HCT116 (cell line): ENCODE results near the gene TMEM51. TPM values are rescaled to one million over a fixed set of nuclear protein-coding genes. Genes with fewer than 3 reads are reported as not detected.

Experiments
- ATAC-seq: fragments of 200-7000 bp; cut with Tn5 transposase; 2 replicates; pipeline ENCODE4 v1.9.1; 2020; ENCODE audit warnings: mild to moderate bottlenecking, moderate library complexity
- BruUV-seq: library from RNA; stranded (reverse); fragments of 400-500 nt; replicated peaks from 2 replicates; lab custom pipeline; 2021; lab: Mats Ljungman, UMichigan
- CTCF ChIA-PET: fragments of 300-600 bp; sonication (Branson Sonifier 250); formaldehyde crosslinking; loops from one replicate; lab custom pipeline; 2021; ENCODE audit warnings: antibody characterized with exemption; lab: Charles Lee
- POLR2A ChIA-PET: fragments of 300-600, 350-600 bp; sonication (Branson Sonifier 250); formaldehyde crosslinking; loops from one replicate; lab custom pipeline; 2021; ENCODE audit warnings: antibody characterized with exemption; lab: Charles Lee
- RAD21 ChIA-PET, 2 experiments: fragments of 300-600 bp; sonication (Branson Sonifier 250); formaldehyde crosslinking; loops; one replicate each; lab custom pipeline; 2023; ENCODE audit warnings: low total read pairs in 2 of 2; ENCODE audit not compliant: uncharacterized antibody in 2 of 2, unreplicated experiment in 2 of 2, low non-redundant PET in 1 of 2; lab: Charles Lee
- DNase-seq: peaks from one replicate; pipeline ENCODE4 v3.0.0-alpha.2; 2010; ENCODE audit warnings: low read depth, low spot score
- H2AFZ ChIP-seq: fragments of 200-600 bp; shearing (Covaris generic), sonication (generic); 2 replicates; pipeline ENCODE4 v1.6.1; 2017; ENCODE audit warnings: low read depth, mixed run types, mixed read lengths, antibody characterized with exemption, low read length; ENCODE audit not compliant: poor library complexity, severe bottlenecking
- H3K27ac ChIP-seq: 2 replicates; pipeline ENCODE4 v1.5.1; 2012; ENCODE audit warnings: low read depth, low read length
- H3K27me3 ChIP-seq: fragments of 200-600 bp; sonication (generic); 2 replicates; pipeline ENCODE4 v1.6.1; 2016; ENCODE audit warnings: mixed run types, low read length, mixed read lengths; ENCODE audit not compliant: insufficient read depth
- H3K36me3 ChIP-seq, 2 experiments: fragments of 200-500 bp in 1 of 2; fragments of 200-600 bp in 1 of 2; sonication (Bioruptor generic) in 1 of 2; sonication (generic) in 1 of 2; 2 replicates each; pipeline versions ENCODE4 v1.5.1 to v1.6.1; 2014 to 2016; ENCODE audit warnings: low read length in 2 of 2, inconsistent platforms in 1 of 2, mixed read lengths in 1 of 2, mixed run types in 1 of 2; ENCODE audit not compliant: insufficient read depth in 2 of 2, control insufficient read depth in 1 of 2
- H3K4me1 ChIP-seq, 2 experiments: fragments of 200-600 bp in 1 of 2; sonication (generic) in 1 of 2; 2 replicates each; pipeline versions ENCODE4 v1.5.1 to v1.6.1; 2012 to 2017; ENCODE audit warnings: low read length in 2 of 2, inconsistent platforms in 1 of 2, mild to moderate bottlenecking in 1 of 2, mixed read lengths in 1 of 2, mixed run types in 1 of 2, moderate library complexity in 1 of 2; ENCODE audit not compliant: insufficient read depth in 2 of 2, control insufficient read depth in 1 of 2
- H3K4me2 ChIP-seq: fragments of 200-600 bp; sonication (generic); 2 replicates; pipeline ENCODE4 v1.6.1; 2017; ENCODE audit warnings: mixed run types, low read length, mixed read lengths
- H3K4me3 ChIP-seq, 2 experiments: fragments of 200-600 bp in 1 of 2; sonication (generic) in 1 of 2; replicated peaks in 1 of 2; 2 replicates each; pipeline ENCODE4 v1.5.1; 2011 to 2016; ENCODE audit warnings: low read length in 2 of 2, control low read depth in 1 of 2, low read depth in 1 of 2, mild to moderate bottlenecking in 1 of 2, mixed read lengths in 1 of 2, mixed run types in 1 of 2
- H3K79me2 ChIP-seq: fragments of 200-600 bp; sonication (generic); 2 replicates; pipeline ENCODE4 v1.6.1; 2017; ENCODE audit warnings: mild to moderate bottlenecking, mixed run types, low read length, moderate library complexity, mixed read lengths; ENCODE audit not compliant: insufficient read depth
- H3K9ac ChIP-seq: fragments of 200-600 bp; sonication (generic); 2 replicates; pipeline ENCODE4 v1.6.1; 2016; ENCODE audit warnings: low read length, mixed read lengths
- H3K9me2 ChIP-seq: fragments of 200-600 bp; sonication (generic), shearing (Covaris generic); 2 replicates; pipeline ENCODE4 v1.6.1; 2017; ENCODE audit warnings: mixed run types, mild to moderate bottlenecking, moderate library complexity; ENCODE audit not compliant: insufficient read depth
- H3K9me3 ChIP-seq, 2 experiments: fragments of 200-500 bp in 1 of 2; fragments of 200-600 bp in 1 of 2; sonication (Bioruptor generic) in 1 of 2; sonication (generic) in 1 of 2; 2 replicates each; pipeline ENCODE4 v1.6.1; 2014 to 2017; ENCODE audit warnings: low read length in 2 of 2, mixed read lengths in 2 of 2, inconsistent platforms in 1 of 2, low read depth in 1 of 2, mild to moderate bottlenecking in 1 of 2, mixed run types in 1 of 2, moderate library complexity in 1 of 2; ENCODE audit not compliant: control insufficient read depth in 1 of 2, insufficient read depth in 1 of 2
- H4K20me1 ChIP-seq: fragments of 200-600 bp; sonication (generic), shearing (Covaris generic); 2 replicates; pipeline ENCODE4 v1.6.1; 2017; ENCODE audit warnings: mixed run types, mild to moderate bottlenecking, moderate library complexity; ENCODE audit not compliant: insufficient read depth
- CBX3 ChIP-seq: IDR thresholded peaks from 2 replicates; pipeline ENCODE4 v1.6.1; 2012; ENCODE audit warnings: low read depth
- POLR2A ChIP-seq: IDR thresholded peaks from 2 replicates; pipeline ENCODE4 v1.7.0; 2011; ENCODE audit warnings: borderline replicate concordance; ENCODE audit not compliant: insufficient read depth, insufficient read length; ENCODE audit errors: extremely low read depth
- TCF7L2 ChIP-seq: IDR thresholded peaks from 2 replicates; pipeline ENCODE4 v1.7.0; 2011; ENCODE audit warnings: borderline replicate concordance, inconsistent platforms; ENCODE audit not compliant: insufficient read depth, insufficient read length; ENCODE audit errors: extremely low read depth
- intact Hi-C: fragments of 100-400 bp; cut with micrococcal nuclease; formaldehyde crosslinking; loops from 2 replicates; pipeline ENCODE4 v1.10.0; 2022
- total RNA-seq: library from RNA; stranded (reverse); gene quantifications from one replicate; pipeline ENCODE4 v1.2.1, GENCODE V29; 2021; ENCODE audit not compliant: unreplicated experiment
- TF ChIP-seq, protein P1 (sequence below), 3 experiments: fragments of 200-600 bp in 1 of 3; sonication (generic) in 1 of 3; IDR thresholded peaks in 2 of 3; conservative IDR thresholded peaks in 1 of 3; 2 replicates each; pipeline ENCODE4 v1.5.1; 2012 to 2017; ENCODE audit warnings: low read depth in 2 of 3, low read length in 2 of 3, antibody characterized with exemption in 1 of 3, borderline replicate concordance in 1 of 3, control low read depth in 1 of 3, mild to moderate bottlenecking in 1 of 3, mixed read lengths in 1 of 3, mixed run types in 1 of 3, moderate library complexity in 1 of 3; ENCODE audit not compliant: insufficient read depth in 1 of 3

The TMEM51 gene
- total RNA-seq, 1 experiment from 2014 or later, result 16.6 TPM

DNA sequence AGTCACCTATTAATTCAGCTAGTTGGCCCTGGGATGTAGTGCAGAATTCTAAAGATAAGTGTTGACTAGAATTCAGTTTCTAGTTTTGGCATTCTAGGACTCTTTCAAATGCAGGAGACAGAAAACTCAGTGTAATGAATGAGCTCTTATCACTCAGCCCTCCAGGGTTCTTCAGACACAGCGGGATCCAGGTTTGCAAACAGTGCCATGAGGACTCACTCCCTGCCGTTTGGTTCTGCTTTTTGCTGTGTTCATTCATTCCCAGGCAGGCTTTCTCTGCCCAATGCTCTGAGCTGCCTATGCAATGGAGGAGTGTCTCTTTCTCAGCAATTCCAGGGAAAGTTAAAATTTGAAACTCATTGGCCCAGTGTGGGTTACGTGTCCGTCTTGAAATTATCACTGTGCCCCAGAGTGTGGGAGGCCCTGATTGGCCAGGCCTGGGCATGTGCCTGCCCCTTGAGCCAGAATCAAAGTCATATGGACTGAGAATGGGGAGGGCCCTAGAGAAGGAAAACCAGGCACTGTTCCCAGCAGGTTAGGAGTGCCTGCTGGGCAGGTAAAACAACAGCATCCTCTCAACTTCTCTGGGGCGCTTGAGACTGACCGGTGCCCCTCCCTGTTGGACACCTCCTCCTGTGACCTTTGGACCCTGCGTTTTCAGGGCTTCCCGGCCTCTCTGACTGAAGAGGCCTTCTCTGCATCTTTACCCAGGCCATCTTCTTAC lies 43.4 kb downstream of the TMEM51 start:
- CTCF ChIA-PET, result interaction anchor here (2.3 kb wide), 1 partner anchor 45 kb away, joined by 7 read pairs; no protein-coding TSS in a partner anchor
- Histone ChIP-seq H3K4me2 (peak overlapping the region; percentile 14; the same call in 1 of the 2 replicates), H3K79me2 (peaks cover 66% of the 10 kb centered on the region)
- TF ChIP-seq CBX3 (no peak), TCF7L2 (no peak), POLR2A (no peak)
- TF ChIP-seq, protein P1, sequence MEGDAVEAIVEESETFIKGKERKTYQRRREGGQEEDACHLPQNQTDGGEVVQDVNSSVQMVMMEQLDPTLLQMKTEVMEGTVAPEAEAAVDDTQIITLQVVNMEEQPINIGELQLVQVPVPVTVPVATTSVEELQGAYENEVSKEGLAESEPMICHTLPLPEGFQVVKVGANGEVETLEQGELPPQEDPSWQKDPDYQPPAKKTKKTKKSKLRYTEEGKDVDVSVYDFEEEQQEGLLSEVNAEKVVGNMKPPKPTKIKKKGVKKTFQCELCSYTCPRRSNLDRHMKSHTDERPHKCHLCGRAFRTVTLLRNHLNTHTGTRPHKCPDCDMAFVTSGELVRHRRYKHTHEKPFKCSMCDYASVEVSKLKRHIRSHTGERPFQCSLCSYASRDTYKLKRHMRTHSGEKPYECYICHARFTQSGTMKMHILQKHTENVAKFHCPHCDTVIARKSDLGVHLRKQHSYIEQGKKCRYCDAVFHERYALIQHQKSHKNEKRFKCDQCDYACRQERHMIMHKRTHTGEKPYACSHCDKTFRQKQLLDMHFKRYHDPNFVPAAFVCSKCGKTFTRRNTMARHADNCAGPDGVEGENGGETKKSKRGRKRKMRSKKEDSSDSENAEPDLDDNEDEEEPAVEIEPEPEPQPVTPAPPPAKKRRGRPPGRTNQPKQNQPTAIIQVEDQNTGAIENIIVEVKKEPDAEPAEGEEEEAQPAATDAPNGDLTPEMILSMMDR (IDR thresholded peaks at IDR 0.05 in 2 of 3, conservative IDR thresholded peaks at IDR 0.05 in 1 of 3; ENCODE audit: borderline replicate concordance in 1 of 3, insufficient read depth in 1 of 3, low read depth in 2 of 3, low read length in 2 of 3), result no peak
- TF ChIP-seq, all 23 proteins: peak for 0
- Histone ChIP-seq H3K9me2 (no peaks in the 10 kb centered on the region), H4K20me1 (no peaks in the 10 kb centered on the region), H3K36me3 (no peaks in the 10 kb centered on the region; a peak in 1 of 4 replicates), H3K27me3 (no peaks in the 10 kb centered on the region), H3K4me3 (no peak overlapping the region), H3K4me1 (peaks cover 33 to 76% of the 10 kb centered on the region in 2 experiments), H3K9me3 (no peaks in the 10 kb centered on the region), H3K9ac (no peak overlapping the region), H2AFZ (no peak overlapping the region), H3K27ac (no peak overlapping the region)
- no peak for ATAC-seq
- POLR2A ChIA-PET, result no interaction called here
- DNase-seq, result no peak
- intact Hi-C loops, result no loop called here
- RAD21 ChIA-PET, result no interaction called here
- BruUV-seq, result no TSS peak
